ENCODE data around the gene SLC25A24.
"Not testable (repeated sequence)": the region's sequence is repeated elsewhere in the genome, so short reads cannot be mapped to it uniquely, and the experiment has no call there.

SLC25A24 gene

GRCh38 chr1:108132367-108132766 lies 67.8 kb downstream of the SLC25A24 start:
- not testable (repeated sequence) for FAIRE-seq

- not testable (repeated sequence) for FAIRE-seq
These were observed 68.9 kb downstream of the SLC25A24 start for GRCh38 chr1:108131281-108131680.

DNA sequence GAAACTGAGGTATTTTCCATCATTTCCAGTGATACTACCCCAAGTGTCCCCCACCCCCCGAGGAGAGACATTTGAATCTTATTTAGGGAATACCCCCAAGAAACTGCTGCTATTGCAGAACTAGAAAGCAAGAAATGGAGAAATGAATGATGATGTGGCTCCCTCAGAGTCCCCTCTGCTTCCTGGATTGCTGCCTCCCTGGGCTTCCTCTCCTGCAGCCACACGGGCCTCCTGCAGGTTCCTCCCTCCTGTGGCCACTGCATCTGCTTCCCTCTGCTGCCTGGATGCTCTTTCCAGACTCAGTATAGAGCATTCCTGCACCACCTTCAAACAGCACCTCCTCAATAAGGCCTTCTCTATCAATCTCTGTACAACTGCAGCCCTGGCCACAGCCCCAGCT lies 69.3 kb downstream of the SLC25A24 start:
- no peak for FAIRE-seq

DNA sequence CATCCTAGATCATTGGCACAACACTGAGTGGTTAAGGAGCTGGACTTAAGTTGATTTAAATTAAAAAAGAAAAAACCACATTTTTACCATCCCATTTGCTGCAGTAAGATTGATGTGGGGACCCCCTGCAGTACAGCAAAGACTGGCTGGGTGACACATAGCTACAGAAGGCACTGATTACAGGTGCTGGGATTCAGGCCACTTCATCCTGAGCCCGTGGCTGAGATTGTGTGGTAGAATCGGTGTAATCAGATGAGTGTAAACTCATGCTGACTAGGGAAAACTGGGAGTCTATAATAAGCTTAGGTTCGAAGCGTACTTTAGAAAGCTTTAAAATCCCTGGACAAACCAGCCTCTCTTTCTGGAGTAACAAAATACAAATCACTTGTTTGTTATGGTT lies 70.1 kb downstream of the SLC25A24 start:
- FAIRE-seq = no peak

GRCh38 chr1:108125312-108126138 lies 74.6 kb downstream of the SLC25A24 start:
- no peak for FAIRE-seq

- no peak for FAIRE-seq
These were observed 75.4 kb downstream of the SLC25A24 start for GRCh38 chr1:108124622-108125311.

DNA sequence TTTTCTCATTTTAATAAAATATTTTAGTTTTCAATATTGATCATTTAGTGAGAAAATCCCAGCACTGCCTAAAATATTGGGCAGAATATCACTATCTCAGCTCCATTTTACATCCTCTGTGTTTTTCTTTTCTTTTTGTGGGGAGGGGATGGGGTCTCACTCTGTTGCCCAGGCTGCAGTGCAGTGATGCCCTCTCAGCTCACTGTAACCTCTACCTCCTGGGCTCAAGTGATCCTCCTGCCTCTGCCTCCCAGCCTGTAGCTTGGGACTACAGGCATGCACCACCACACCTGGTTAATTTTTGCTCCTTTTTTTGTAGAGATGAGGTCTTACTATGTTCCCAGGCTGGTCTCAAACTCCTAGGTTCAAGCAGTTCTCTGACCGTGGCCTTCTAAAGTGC lies 76.1 kb downstream of the SLC25A24 start:
- no peak for FAIRE-seq

- FAIRE-seq = no peak
These were observed 78.6 kb downstream of the SLC25A24 start for GRCh38 chr1:108121358-108122143.

- no peak for FAIRE-seq
These were observed 80.0 kb downstream of the SLC25A24 start for GRCh38 chr1:108120163-108120562.

GRCh38 chr1:108119500-108119899 lies 80.6 kb downstream of the SLC25A24 start:
- FAIRE-seq = no peak

DNA sequence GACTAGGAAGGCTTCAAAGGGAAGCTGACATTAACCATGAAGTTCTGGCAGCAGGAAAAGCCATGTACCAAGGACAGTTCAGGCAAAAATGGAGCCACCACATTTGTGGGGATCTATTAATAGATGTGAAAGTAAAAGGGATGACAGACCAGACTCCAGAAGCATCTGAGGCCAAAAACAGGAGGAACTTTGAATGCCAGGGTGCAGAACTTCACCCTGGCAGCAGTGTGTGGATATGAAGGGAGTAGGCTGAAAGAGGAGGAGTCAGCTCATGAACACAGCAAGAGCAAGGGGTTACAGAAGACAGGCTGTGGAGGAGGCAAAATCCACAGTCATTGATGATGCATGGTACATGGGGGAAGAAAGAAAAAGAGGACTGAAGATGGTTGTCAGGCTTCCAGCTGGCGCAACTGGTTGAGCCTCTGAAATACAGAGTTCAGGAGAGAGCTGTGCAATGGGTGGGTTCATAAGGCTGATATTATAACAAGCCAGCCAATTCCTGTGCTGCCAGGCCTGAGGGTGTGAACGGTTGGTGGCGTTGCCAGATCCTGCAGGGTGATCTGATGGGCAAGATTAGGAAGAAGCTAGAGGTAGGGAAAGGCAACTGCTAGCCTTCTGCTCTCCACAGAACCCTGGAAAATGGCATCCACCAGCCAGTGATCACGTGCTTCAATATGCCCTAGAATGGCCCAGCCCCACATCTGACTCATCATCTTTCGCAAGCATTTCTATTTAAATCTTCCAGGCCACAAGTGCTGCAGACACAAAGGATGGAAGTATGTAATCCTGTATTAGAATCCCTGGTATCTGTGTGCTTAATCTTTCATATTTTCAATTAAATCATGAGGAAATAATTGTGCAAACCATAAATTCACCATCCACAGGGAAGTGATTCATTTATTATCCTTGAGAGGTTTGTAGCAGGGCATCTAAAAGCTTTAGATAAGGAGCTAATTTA lies 81.9 kb downstream of the SLC25A24 start:
- FAIRE-seq = no peak

DNA sequence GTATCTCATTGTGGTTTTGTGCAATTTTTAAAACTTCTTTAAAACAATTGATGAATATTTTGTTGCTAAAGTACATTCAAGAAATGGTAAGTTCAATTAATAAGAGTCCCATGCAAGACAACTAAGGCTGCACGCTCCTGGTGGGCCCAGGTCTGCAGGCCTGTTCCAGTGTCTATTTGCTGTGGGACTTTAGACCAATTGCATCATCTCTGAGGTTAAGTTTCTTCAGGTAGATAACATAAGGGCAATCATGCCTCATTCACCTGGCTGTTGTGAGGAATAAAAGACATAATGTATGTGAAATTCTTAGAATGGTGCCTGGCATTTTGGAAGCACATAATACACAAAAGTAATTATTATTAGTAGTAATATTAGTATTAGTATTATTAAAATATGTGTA lies 82.9 kb downstream of the SLC25A24 start:
- FAIRE-seq = no peak

GRCh38 chr1:108114033-108114599 lies 86.0 kb downstream of the SLC25A24 start:
- FAIRE-seq = no peak

- FAIRE-seq = no peak
These were observed 86.6 kb downstream of the SLC25A24 start for GRCh38 chr1:108113496-108113895.

DNA sequence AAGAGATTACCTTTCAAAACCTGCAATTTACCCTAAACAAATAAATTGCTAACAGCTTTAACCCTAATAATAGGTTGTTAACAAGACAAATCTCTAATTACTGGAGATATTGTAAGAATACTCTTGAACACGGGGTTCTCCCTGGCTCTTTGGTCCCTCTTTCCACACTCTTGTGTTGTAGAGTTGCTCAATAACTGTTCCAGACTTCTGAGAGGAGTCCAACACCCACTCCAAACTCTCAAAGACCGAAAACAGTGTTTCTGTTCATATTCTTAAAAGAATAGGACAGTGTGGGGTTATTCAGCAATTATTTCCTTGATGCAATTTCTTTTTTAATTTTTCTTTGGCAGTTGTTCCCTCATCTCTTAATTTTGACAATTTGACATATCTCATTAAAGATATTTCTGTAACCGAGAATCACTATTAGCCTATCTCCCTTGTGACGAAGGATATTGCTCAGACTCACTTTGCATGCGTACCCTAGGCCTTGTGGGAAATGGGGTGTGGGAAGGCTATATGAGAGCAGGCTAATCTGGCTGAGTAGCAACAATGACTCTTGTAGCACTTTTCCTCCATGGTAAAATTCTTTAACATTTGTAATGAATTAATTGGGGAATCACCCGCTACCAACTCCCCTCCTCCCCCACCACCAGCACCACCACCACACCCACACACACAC lies 90.7 kb downstream of the SLC25A24 start:
- no peak for FAIRE-seq

- FAIRE-seq = no peak
These were observed 92.0 kb downstream of the SLC25A24 start for GRCh38 chr1:108108119-108108518.

GRCh38 chr1:108107658-108108057 lies 92.5 kb downstream of the SLC25A24 start:
- no peak for FAIRE-seq

GRCh38 chr1:108106775-108107174 lies 93.4 kb downstream of the SLC25A24 start:
- no peak for FAIRE-seq

DNA sequence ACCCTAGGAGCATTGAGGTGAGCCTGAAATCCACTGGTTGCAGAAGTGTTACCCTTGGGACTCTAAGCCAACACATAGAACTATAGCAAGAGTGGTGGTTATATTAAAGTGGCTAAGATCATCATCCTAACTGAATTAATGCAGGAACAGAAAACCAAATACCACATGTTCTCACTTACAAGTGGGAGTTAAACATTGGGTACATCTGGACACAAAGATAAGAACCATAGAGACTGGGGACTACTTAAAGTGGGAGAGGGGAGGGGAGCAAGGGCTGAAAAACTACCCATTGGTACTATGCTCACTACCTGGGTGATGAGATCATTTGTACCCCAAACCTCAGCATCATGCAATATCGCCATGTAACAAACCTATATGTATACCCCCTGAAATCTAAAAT lies 100.0 kb downstream of the SLC25A24 start:
- no peak for FAIRE-seq

DNA sequence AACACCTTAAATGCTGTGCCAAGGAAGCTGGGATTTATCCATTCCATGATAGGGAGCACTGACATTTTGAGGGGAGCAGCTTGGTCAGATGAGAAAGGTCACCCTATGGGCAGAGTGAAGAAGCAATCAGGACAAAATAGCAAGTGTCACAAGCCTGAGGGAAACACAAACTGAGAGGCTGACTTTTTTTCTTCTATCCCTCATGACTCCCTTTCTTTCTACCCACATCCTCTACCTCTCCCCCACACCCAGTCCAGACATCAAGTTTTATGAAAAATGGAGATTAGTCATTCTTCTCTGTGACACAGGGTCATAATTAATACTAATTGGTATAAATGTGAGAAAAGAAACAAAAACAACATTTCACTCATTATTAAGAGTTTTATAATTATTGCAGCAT lies 103.1 kb downstream of the SLC25A24 start:
- no peak for FAIRE-seq

- no peak for FAIRE-seq
These were observed 104.1 kb downstream of the SLC25A24 start for GRCh38 chr1:108096089-108096488.
